ENCODE measurements around the gene OS9. TPM values are rescaled to one million over a fixed set of nuclear protein-coding genes. Genes with fewer than 3 reads are reported as not detected.
"Not testable (repeated sequence)": the region's sequence is repeated elsewhere in the genome, so short reads cannot be mapped to it uniquely, and the experiment has no call there.

Gene OS9
- total RNA-seq, 1 donor from 2014 or later, result 148 TPM

- H3K4me3 ChIP-seq (ENCODE audit: low read length in 3 of 3), result no peak overlapping the region
Measured at GRCh38 chr12:57713209-57713608, 19.3 kb downstream of the OS9 start.

DNA sequence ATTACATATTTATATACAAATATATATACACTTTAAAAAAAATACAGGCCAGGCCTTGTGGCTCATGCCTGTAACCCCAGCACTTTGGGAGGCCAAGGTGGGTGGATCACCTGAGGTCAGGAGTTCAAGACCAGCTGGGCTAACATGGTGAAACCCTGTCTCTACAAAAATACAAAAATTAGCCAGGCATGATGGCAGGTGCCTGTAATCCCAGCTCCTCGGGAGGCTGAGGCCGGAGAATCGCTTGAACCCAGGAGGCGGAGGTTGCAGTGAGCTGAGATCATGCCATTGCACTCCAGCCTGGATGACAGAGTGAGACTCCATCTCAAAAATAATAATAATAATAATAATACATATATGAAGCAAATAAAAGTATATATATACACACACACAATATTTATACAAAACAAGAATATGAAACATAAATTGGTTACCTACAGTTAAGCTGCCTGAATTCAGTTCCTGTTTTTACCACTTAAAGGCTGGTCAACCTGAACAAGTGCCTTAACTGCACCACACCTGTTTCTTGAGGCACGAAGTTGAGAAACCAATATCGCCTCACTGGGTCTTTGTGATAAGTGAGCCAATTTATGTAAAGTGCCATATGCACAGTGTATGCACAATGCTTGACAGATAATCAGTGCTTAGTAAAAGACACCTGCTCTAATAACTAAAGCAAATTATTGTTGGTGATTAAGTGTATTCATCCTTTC, 21.3 kb downstream of the OS9 start:
- H3K9me3 ChIP-seq (ENCODE audit: control insufficient read depth in 3 of 3, low read length in 3 of 3); H3K4me3 ChIP-seq (ENCODE audit: low read length in 3 of 3); H3K9ac ChIP-seq (ENCODE audit: low read depth in 1 of 3, low read length in 3 of 3); H3K4me1 ChIP-seq (ENCODE audit: control insufficient read depth in 3 of 3, insufficient read depth in 3 of 3, low read length in 3 of 3); H3K27me3 ChIP-seq (ENCODE audit: control insufficient read depth in 3 of 3, insufficient read depth in 3 of 3, low read length in 3 of 3); H3K27ac ChIP-seq (ENCODE audit: low read depth, low read length): not testable (repeated sequence)
- peaks cover 39 to 45% (median 43%) of the 10 kb centered on the region in 3 donors for H3K36me3 ChIP-seq (ENCODE audit: control insufficient read depth in 3 of 3, insufficient read depth in 3 of 3, low read length in 3 of 3)

More at GRCh38 chr12:57713209-57713608, 19.3 kb downstream of the OS9 start:
- no peaks in the 10 kb centered on the region for H3K9me3 ChIP-seq (ENCODE audit: control insufficient read depth in 3 of 3, low read length in 3 of 3)
- no peak overlapping the region for H3K27ac ChIP-seq (ENCODE audit: low read depth, low read length)
- no peaks in the 10 kb centered on the region for H3K4me1 ChIP-seq (ENCODE audit: control insufficient read depth in 3 of 3, insufficient read depth in 3 of 3, low read length in 3 of 3)
- no peaks in the 10 kb centered on the region for H3K27me3 ChIP-seq (ENCODE audit: control insufficient read depth in 3 of 3, insufficient read depth in 3 of 3, low read length in 3 of 3)
- H3K36me3 ChIP-seq (ENCODE audit: control insufficient read depth in 3 of 3, insufficient read depth in 3 of 3, low read length in 3 of 3), result peaks cover 20 to 26% (median 24%) of the 10 kb centered on the region in 3 donors
- H3K9ac ChIP-seq (ENCODE audit: low read depth in 1 of 3, low read length in 3 of 3), result no peak overlapping the region

DNA sequence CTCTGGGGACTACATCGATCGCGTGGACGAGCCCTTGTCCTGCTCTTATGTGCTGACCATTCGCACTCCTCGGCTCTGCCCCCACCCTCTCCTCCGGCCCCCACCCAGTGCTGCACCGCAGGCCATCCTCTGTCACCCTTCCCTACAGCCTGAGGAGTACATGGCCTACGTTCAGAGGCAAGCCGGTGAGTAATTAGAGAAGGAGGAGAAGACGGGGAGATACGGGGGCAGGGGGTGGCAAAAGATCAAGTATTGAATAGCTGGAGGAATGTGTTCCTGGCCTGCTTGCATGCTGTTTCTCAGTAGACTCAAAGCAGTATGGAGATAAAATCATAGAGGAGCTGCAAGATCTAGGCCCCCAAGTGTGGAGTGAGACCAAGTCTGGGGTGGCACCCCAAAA, 21.9 kb downstream of the OS9 start:
- H3K27me3 ChIP-seq (ENCODE audit: control insufficient read depth in 3 of 3, insufficient read depth in 3 of 3, low read length in 3 of 3), result no peaks in the 10 kb centered on the region
- no peak overlapping the region for H3K4me3 ChIP-seq (ENCODE audit: low read length in 3 of 3)
- no peak overlapping the region for H3K27ac ChIP-seq (ENCODE audit: low read depth, low read length)
- H3K4me1 ChIP-seq (ENCODE audit: control insufficient read depth in 3 of 3, insufficient read depth in 3 of 3, low read length in 3 of 3), result no peaks in the 10 kb centered on the region
- H3K9ac ChIP-seq (ENCODE audit: low read depth in 1 of 3, low read length in 3 of 3), result no peak overlapping the region
- peaks cover 44 to 51% (median 49%) of the 10 kb centered on the region in 3 donors for H3K36me3 ChIP-seq (ENCODE audit: control insufficient read depth in 3 of 3, insufficient read depth in 3 of 3, low read length in 3 of 3)
- H3K9me3 ChIP-seq (ENCODE audit: control insufficient read depth in 3 of 3, low read length in 3 of 3), result no peaks in the 10 kb centered on the region

- H3K27ac ChIP-seq (ENCODE audit: low read depth, low read length), result no peak overlapping the region
- no peaks in the 10 kb centered on the region for H3K9me3 ChIP-seq (ENCODE audit: control insufficient read depth in 3 of 3, low read length in 3 of 3)
- no peaks in the 10 kb centered on the region for H3K4me1 ChIP-seq (ENCODE audit: control insufficient read depth in 3 of 3, insufficient read depth in 3 of 3, low read length in 3 of 3)
- no peak overlapping the region for H3K9ac ChIP-seq (ENCODE audit: low read depth in 1 of 3, low read length in 3 of 3)
- H3K4me3 ChIP-seq (ENCODE audit: low read length in 3 of 3), result no peak overlapping the region
- H3K27me3 ChIP-seq (ENCODE audit: control insufficient read depth in 3 of 3, insufficient read depth in 3 of 3, low read length in 3 of 3), result no peaks in the 10 kb centered on the region
- peaks cover 49 to 55% (median 54%) of the 10 kb centered on the region in 3 donors for H3K36me3 ChIP-seq (ENCODE audit: control insufficient read depth in 3 of 3, insufficient read depth in 3 of 3, low read length in 3 of 3)
Measured at GRCh38 chr12:57716305-57716704, 22.4 kb downstream of the OS9 start.

GRCh38 chr12:57717131-57717530, 23.2 kb downstream of the OS9 start:
- Histone ChIP-seq H3K4me3 (ENCODE audit: low read length in 3 of 3) (no peak overlapping the region), H3K4me1 (ENCODE audit: control insufficient read depth in 3 of 3, insufficient read depth in 3 of 3, low read length in 3 of 3) (no peaks in the 10 kb centered on the region), H3K36me3 (ENCODE audit: control insufficient read depth in 3 of 3, insufficient read depth in 3 of 3, low read length in 3 of 3) (peaks cover 51 to 58% (median 55%) of the 10 kb centered on the region in 3 donors), H3K27me3 (ENCODE audit: control insufficient read depth in 3 of 3, insufficient read depth in 3 of 3, low read length in 3 of 3) (no peaks in the 10 kb centered on the region), H3K9ac (ENCODE audit: low read depth in 1 of 3, low read length in 3 of 3) (no peak overlapping the region), H3K9me3 (ENCODE audit: control insufficient read depth in 3 of 3, low read length in 3 of 3) (no peaks in the 10 kb centered on the region), H3K27ac (ENCODE audit: low read depth, low read length) (no peak overlapping the region)

DNA sequence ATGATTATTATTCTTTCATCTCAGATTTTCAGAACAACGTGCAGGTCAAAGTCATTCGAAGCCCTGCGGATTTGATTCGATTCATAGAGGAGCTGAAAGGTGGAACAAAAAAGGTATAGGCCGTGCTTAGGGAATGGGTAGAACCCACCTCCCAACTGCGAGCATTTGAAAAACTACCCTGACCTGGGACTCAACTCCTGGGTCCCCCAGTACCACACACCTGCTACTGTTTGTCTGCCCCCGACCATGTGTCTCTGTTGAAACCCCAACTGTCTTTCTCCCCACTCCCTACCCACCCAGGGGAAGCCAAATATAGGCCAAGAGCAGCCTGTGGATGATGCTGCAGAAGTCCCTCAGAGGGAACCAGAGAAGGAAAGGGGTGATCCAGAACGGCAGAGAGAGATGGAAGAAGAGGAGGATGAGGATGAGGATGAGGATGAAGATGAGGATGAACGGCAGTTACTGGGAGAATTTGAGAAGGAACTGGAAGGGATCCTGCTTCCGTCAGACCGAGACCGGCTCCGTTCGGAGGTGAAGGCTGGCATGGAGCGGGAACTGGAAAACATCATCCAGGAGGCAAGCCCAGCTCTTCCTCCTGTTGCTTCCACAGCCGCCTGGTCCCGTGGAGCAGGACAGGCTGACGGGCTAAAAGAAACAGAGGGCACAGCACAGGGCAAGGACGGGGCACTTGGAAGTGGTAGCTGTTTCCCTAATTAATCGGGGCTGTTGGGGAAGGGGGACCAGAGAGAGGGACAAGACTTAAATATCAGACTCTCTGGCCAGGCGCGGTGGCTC, 24.1 kb downstream of the OS9 start:
- Histone ChIP-seq H3K9ac (ENCODE audit: low read depth in 1 of 3, low read length in 3 of 3) (no peak overlapping the region), H3K36me3 (ENCODE audit: control insufficient read depth in 3 of 3, insufficient read depth in 3 of 3, low read length in 3 of 3) (peaks cover 51 to 58% (median 53%) of the 10 kb centered on the region in 3 donors), H3K27me3 (ENCODE audit: control insufficient read depth in 3 of 3, insufficient read depth in 3 of 3, low read length in 3 of 3) (no peaks in the 10 kb centered on the region), H3K4me1 (ENCODE audit: control insufficient read depth in 3 of 3, insufficient read depth in 3 of 3, low read length in 3 of 3) (no peaks in the 10 kb centered on the region), H3K27ac (ENCODE audit: low read depth, low read length) (no peak overlapping the region), H3K4me3 (ENCODE audit: low read length in 3 of 3) (no peak overlapping the region), H3K9me3 (ENCODE audit: control insufficient read depth in 3 of 3, low read length in 3 of 3) (no peaks in the 10 kb centered on the region)

GRCh38 chr12:57718641-57719528, 25.0 kb downstream of the OS9 start:
- Histone ChIP-seq H3K27me3 (ENCODE audit: control insufficient read depth in 3 of 3, insufficient read depth in 3 of 3, low read length in 3 of 3) (peaks cover 0 to 3% (median 1%) of the 10 kb centered on the region in 3 donors), H3K9ac (ENCODE audit: low read depth in 1 of 3, low read length in 3 of 3) (no peak overlapping the region), H3K4me3 (ENCODE audit: low read length in 3 of 3) (no peak overlapping the region), H3K36me3 (ENCODE audit: control insufficient read depth in 3 of 3, insufficient read depth in 3 of 3, low read length in 3 of 3) (peaks cover 51 to 58% (median 53%) of the 10 kb centered on the region in 3 donors), H3K9me3 (ENCODE audit: control insufficient read depth in 3 of 3, low read length in 3 of 3) (no peaks in the 10 kb centered on the region), H3K4me1 (ENCODE audit: control insufficient read depth in 3 of 3, insufficient read depth in 3 of 3, low read length in 3 of 3) (no peaks in the 10 kb centered on the region), H3K27ac (ENCODE audit: low read depth, low read length) (no peak overlapping the region)

DNA sequence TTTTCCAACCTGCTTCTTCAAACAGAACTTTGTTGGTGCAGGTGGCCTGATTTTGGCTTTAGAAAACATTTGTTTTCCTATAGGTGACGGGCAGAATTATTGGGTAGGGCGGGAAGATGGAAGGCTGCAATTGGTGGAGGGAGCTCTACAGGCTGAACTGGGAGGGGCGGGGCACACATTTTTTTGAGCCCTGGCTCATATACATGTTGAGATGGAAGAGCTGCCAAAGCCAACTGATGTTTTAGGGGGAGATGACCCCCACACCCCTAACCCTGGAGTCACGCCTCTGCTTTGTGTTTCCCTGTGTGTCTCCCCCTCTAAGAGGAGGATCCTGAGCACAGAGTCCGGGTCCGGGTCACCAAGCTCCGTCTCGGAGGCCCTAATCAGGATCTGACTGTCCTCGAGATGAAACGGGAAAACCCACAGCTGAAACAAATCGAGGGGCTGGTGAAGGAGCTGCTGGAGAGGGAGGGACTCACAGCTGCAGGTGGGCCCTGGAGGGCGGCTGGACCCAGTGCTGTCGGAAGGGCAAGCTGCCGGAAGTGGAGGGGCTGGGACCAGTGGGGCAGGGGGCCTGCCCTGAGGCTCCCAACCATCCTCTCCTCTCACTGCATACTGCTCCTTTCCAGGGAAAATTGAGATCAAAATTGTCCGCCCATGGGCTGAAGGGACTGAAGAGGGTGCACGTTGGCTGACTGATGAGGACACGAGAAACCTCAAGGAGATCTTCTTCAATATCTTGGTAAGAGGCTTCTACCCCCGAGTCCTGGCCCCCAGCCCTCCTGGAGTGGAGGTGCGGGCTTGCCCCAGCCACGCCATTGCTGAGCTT, 26.1 kb downstream of the OS9 start:
- H3K27me3 ChIP-seq (ENCODE audit: control insufficient read depth in 3 of 3, insufficient read depth in 3 of 3, low read length in 3 of 3), result peaks cover 0 to 15% (median 11%) of the 10 kb centered on the region in 3 donors
- no peak overlapping the region for H3K27ac ChIP-seq (ENCODE audit: low read depth, low read length)
- H3K9ac ChIP-seq (ENCODE audit: low read depth in 1 of 3, low read length in 3 of 3), result no peak overlapping the region
- H3K9me3 ChIP-seq (ENCODE audit: control insufficient read depth in 3 of 3, low read length in 3 of 3), result no peaks in the 10 kb centered on the region
- H3K36me3 ChIP-seq (ENCODE audit: control insufficient read depth in 3 of 3, insufficient read depth in 3 of 3, low read length in 3 of 3), result peaks cover 51 to 58% (median 51%) of the 10 kb centered on the region in 3 donors
- no peak overlapping the region for H3K4me3 ChIP-seq (ENCODE audit: low read length in 3 of 3)
- no peaks in the 10 kb centered on the region for H3K4me1 ChIP-seq (ENCODE audit: control insufficient read depth in 3 of 3, insufficient read depth in 3 of 3, low read length in 3 of 3)

Data from skeletal muscle tissue (tissue), 4 donors.